Cardiac muscle cell (in vitro differentiated cells and primary cell): ENCODE results near the gene DENND2D. TPM values are rescaled to one million over a fixed set of nuclear protein-coding genes. Genes with fewer than 3 reads are reported as not detected.

Source experiments
- DNase-seq, 2 donors: peaks; one replicate each; pipeline versions ENCODE4 v3.0.0 to v3.0.0-alpha.2; 2010 to 2017; ENCODE audit warnings: low read depth in 1 of 2, low spot score in 1 of 2
- H3K27ac ChIP-seq: fragments of 200-600 bp; sonication (generic); 2 replicates; pipeline ENCODE4 v1.5.1; 2016
- H3K27me3 ChIP-seq: fragments of 200-600 bp; sonication (generic); 2 replicates; pipeline ENCODE4 v1.6.0; 2016; ENCODE audit warnings: control low read depth
- H3K36me3 ChIP-seq: fragments of 200-600 bp; sonication (generic); 2 replicates; pipeline ENCODE4 v1.5.1; 2016; ENCODE audit warnings: control low read depth
- H3K4me1 ChIP-seq: fragments of 200-600 bp; sonication (generic); 2 replicates; pipeline ENCODE4 v1.8.1; 2017; ENCODE audit warnings: low read depth, mild to moderate bottlenecking, mixed run types
- H3K4me3 ChIP-seq: fragments of 200-600 bp; sonication (generic); 2 replicates; pipeline ENCODE4 v1.5.1; 2016; ENCODE audit warnings: mild to moderate bottlenecking
- H3K9me3 ChIP-seq: fragments of 200-600 bp; sonication (generic); 2 replicates; pipeline ENCODE4 v1.5.1; 2017; ENCODE audit warnings: low read depth, mild to moderate bottlenecking, control low read depth
- polyA plus RNA-seq: library from polyadenylated mRNA; unstranded; fragments of >200 nt; fragmentation: Nextera tagmentation; extraction: Ambion mirVana; gene quantifications from 2 replicates; pipeline ENCODE4 v1.2.1, GENCODE V29; 2016
- total RNA-seq: library from RNA; depleted of rRNA; stranded (reverse); fragments of >200 nt; gene quantifications from 2 replicates; pipeline ENCODE4 v1.2.3, GENCODE V29; 2016
- TF ChIP-seq, protein P1 (sequence below): IDR thresholded peaks from 2 replicates; pipeline ENCODE4 v1.5.1; 2012; ENCODE audit warnings: low read depth, mild to moderate bottlenecking, low read length

Gene DENND2D
- total and polyA plus RNA-seq, 2 experiments from 2014 or later: 0.37 to 1.1 TPM

DNA sequence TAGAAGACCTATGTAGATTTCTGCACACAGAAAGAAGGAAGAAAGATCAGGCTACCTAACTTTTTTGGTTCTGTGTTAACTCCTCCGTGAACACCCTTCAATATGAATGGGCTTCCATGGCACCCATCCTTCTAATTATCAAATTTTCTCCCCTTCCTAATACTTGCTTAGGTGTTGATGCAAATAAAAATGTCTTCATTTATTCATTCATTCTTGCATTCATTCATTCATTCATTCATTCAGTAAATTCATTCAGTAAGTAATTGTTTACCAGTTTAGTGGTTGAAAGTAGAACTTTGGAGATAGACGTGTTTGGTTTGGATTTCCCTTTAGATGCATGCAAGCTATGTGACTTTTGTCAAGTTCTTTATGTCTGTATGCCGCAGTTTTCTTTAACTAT lies 31.7 kb upstream of the DENND2D start:
- Histone ChIP-seq H3K36me3 (no peaks in the 10 kb centered on the region), H3K27ac (no peak overlapping the region), H3K4me1 (peaks cover 9% of the 10 kb centered on the region), H3K9me3 (no peaks in the 10 kb centered on the region), H3K4me3 (no peak overlapping the region), H3K27me3 (no peaks in the 10 kb centered on the region)
- TF ChIP-seq, protein P1, sequence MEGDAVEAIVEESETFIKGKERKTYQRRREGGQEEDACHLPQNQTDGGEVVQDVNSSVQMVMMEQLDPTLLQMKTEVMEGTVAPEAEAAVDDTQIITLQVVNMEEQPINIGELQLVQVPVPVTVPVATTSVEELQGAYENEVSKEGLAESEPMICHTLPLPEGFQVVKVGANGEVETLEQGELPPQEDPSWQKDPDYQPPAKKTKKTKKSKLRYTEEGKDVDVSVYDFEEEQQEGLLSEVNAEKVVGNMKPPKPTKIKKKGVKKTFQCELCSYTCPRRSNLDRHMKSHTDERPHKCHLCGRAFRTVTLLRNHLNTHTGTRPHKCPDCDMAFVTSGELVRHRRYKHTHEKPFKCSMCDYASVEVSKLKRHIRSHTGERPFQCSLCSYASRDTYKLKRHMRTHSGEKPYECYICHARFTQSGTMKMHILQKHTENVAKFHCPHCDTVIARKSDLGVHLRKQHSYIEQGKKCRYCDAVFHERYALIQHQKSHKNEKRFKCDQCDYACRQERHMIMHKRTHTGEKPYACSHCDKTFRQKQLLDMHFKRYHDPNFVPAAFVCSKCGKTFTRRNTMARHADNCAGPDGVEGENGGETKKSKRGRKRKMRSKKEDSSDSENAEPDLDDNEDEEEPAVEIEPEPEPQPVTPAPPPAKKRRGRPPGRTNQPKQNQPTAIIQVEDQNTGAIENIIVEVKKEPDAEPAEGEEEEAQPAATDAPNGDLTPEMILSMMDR: no peak
- no peak for DNase-seq

DNA sequence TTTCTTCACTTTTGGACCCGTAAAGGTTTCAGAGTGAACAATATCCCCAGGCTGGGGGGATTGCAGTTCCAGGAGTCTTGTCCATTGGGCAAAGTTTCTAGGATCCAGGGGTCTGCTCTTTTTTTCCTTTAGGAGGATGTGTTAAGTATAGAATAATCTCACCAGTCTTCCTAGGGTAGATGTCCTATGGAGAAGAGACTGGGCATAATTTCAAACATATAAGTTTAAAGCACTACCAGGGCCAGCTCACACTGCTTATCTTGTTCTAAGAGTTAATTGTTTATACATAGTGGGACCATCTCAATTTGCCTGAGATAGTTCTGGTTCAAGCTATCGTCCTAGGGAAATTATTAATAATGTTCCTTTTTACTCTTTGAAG lies 28.3 kb upstream of the DENND2D start:
- TF ChIP-seq, protein P1: no peak
- Histone ChIP-seq H3K36me3 (no peaks in the 10 kb centered on the region), H3K27me3 (no peaks in the 10 kb centered on the region), H3K4me3 (no peak overlapping the region), H3K27ac (no peak overlapping the region), H3K9me3 (no peaks in the 10 kb centered on the region), H3K4me1 (no peaks in the 10 kb centered on the region)
- DNase-seq: no peak

DNA sequence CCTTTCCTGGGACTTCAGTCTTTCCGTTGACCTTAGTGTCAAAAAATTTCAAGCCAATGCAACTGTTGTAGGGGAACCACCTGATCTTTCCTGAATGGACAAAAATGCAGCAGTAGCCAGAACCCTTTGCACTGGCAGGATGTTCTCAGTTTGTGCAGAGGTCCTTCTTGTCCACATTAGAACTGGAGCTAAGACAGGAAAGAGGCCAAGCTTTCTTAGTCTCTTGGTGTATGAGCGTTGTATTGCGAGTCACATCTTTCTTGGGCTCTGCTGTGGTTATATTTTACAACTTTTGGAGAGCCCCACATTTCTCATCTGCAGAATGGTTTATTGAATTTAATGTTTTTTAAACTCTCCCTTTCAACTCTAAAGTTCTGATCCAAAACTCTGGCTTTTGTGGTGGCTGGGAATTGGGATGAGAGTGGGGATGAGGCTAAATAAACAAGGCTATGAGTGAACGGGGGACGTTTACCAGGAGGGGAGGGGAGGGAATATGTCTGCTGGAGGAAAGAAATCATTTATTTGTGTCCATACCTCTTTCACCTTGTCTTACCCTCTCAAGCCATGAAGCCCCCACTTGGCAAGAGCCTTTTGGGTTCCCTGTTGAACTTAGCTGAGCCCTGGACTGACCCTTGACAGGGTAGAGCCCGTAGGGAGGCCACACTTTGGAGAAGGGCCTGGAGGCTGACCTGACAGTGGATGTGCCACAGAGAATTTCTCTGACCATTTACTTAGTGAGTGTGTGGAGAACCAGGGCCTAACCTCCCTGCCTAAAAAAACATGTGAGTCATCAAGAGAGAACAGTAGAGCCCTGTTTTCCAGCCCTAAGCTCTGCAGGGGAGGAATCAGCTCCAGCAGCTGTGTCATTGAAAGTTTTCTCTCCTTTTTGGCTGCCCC lies 27.7 kb upstream of the DENND2D start:
- H3K36me3 ChIP-seq: no peaks in the 10 kb centered on the region
- H3K4me1 ChIP-seq: no peaks in the 10 kb centered on the region
- TF ChIP-seq, protein P1: no peak
- no peak overlapping the region for H3K4me3 ChIP-seq
- DNase-seq: peak in 1 of 2 donors; percentile 94
- no peaks in the 10 kb centered on the region for H3K9me3 ChIP-seq
- H3K27me3 ChIP-seq: no peaks in the 10 kb centered on the region
- no peak overlapping the region for H3K27ac ChIP-seq

DNA sequence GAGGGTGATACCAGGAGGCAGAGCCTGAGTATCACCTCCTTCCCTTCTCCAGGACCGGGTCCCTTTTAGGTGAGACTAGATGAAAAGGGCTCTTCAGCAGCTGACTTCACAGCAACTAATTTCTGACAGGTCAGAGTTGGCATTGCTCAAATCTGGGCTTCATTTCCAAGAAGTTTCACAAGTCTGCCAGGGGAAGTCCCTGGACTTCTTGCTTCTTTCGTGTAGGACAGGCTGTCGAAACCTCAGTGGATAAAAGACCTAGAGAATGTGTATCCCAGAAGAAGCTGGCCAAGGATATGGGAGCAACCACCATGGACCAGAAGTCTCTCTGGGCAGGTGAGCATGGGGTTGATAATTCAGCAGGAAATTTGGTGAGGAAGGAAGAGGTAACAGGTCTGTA lies 27.0 kb upstream of the DENND2D start, which contains the start of gene CHI3L2:
Gene CHI3L2, plus strand, starts transcription at position 280 of the 400 bp plus-strand sequence. Its CDS starts 17 bp downstream, at position 297.
- H3K9me3 ChIP-seq: no peaks in the 10 kb centered on the region
- no peaks in the 10 kb centered on the region for H3K36me3 ChIP-seq
- TF ChIP-seq, protein P1: no peak
- H3K27me3 ChIP-seq: no peaks in the 10 kb centered on the region
- H3K4me3 ChIP-seq: no peak within 1 kb of the TSS
- no peak within 1 kb of the TSS for H3K27ac ChIP-seq
- no peaks in the 10 kb centered on the region for H3K4me1 ChIP-seq
- DNase-seq: peak in 1 of 2 donors; percentile 80

- DNase-seq: peak in 1 of 2 donors; percentile 48
- H3K4me3 ChIP-seq: no peak overlapping the region
- TF ChIP-seq, protein P1: no peak
- H3K4me1 ChIP-seq: no peaks in the 10 kb centered on the region
- no peak overlapping the region for H3K27ac ChIP-seq
- no peaks in the 10 kb centered on the region for H3K9me3 ChIP-seq
- no peaks in the 10 kb centered on the region for H3K27me3 ChIP-seq
- H3K36me3 ChIP-seq: no peaks in the 10 kb centered on the region
Observed at GRCh38 chr1:111225717-111226400, 25.4 kb upstream of the DENND2D start.
